Right lobe of liver (tissue), 6 donors: ENCODE results near the gene GNB1L. TPM values are rescaled to one million over a fixed set of nuclear protein-coding genes. Genes with fewer than 3 reads are reported as not detected.

Experiments
- ATAC-seq, 4 donors: fragments of 200-7000 bp; cut with Tn5 transposase; one replicate each; pipeline ENCODE4 v1.9.1; 2020; ENCODE audit warnings: mild to moderate bottlenecking in 4 of 4, moderate library complexity in 4 of 4
- DNase-seq, 3 donors: peaks; one replicate each; pipeline ENCODE4 v3.0.0-alpha.2; 2020
- H3K27ac ChIP-seq, 3 donors: fragments of 200-600 bp; one replicate each; pipeline ENCODE4 v1.8.0; 2022
- H3K27me3 ChIP-seq, 2 donors: fragments of 200-600 bp; one replicate each; pipeline ENCODE4 v1.8.0; 2022
- H3K36me3 ChIP-seq, 4 donors: fragments of 200-600 bp; sonication (generic) in 1 of 4; one replicate each; pipeline versions ENCODE4 v1.5.1 to v1.8.0; 2017 to 2022; ENCODE audit warnings: control low read depth in 1 of 4
- H3K4me1 ChIP-seq, 4 donors: fragments of 200-600 bp; sonication (generic) in 1 of 4; one replicate each; pipeline versions ENCODE4 v1.5.1 to v1.8.0; 2017 to 2022; ENCODE audit warnings: control low read depth in 1 of 4
- H3K4me3 ChIP-seq, 3 donors: fragments of 200-600 bp; one replicate each; pipeline ENCODE4 v1.8.0; 2022
- H3K9me3 ChIP-seq, 4 donors: fragments of 200-600 bp; sonication (generic) in 1 of 4; one replicate each; pipeline versions ENCODE4 v1.5.1 to v1.8.0; 2017 to 2022; ENCODE audit warnings: control low read depth in 1 of 4
- CTCF ChIP-seq, 4 donors: fragments of 200-600 bp in 3 of 4; fragments of 450-650 bp in 1 of 4; IDR thresholded peaks; one replicate each; pipeline versions ENCODE4 v1.5.1 to v1.8.0; 2016 to 2022; ENCODE audit warnings: antibody characterized with exemption in 4 of 4, mild to moderate bottlenecking in 2 of 4
- POLR2A ChIP-seq: fragments of 450-650 bp; IDR thresholded peaks from one replicate; pipeline ENCODE4 v1.6.1; 2017; ENCODE audit warnings: antibody characterized with exemption, mild to moderate bottlenecking
- WGBS: methylation state at CpG from one replicate; pipeline ENCODE4 v1.1.6; 2018; ENCODE audit warnings: low coverage, low lambda C conversion rate; ENCODE audit not compliant: insufficient coverage; ENCODE audit errors: missing lambda C conversion rate; 5-methylcytosine and 5-hydroxymethylcytosine counted together
- intact Hi-C, 2 donors: fragments of 100-400 bp; cut with DNase I; formaldehyde crosslinking; loops; one replicate each; pipeline versions ENCODE4 v1.11.2 to v1.14.1; 2022
- total RNA-seq, 6 experiments: library from RNA; depleted of rRNA in 2 of 6; stranded (reverse); fragments of >200 nt in 2 of 6; fragmentation: NEBNext Ultra II Directional in 3 of 6; extraction: Animal tissue kit (Norgen Biotek cat#: 25700) in 3 of 6; gene quantifications; one replicate each; pipeline versions ENCODE4 v1.1.0 to v1.2.4, GENCODE V29; 2016 to 2023
- donor health status: DM: no; HTN: yes; CAD: no.
- donor health status: DM: no; HTN: no; CAD: no.
- donor health status: DM: no; HTN: no; CAD: no.
- donor health status: DM: no; HTN: yes; CAD: no.
- donor health status: DM: no; HTN: yes; CAD: no.

GNB1L gene
- total RNA-seq, 6 experiments from 2014 or later = 1.4 to 3.2 (median 2.7) TPM

GRCh38 chr22:19871023-19871844 is 16.6 kb upstream of the GNB1L start:
- WGBS = 79% methylated on average over 3 of the region's 19 CpGs
- Histone ChIP-seq H3K4me1 (no peaks in the 10 kb centered on the region), H3K27ac (no peak overlapping the region), H3K36me3 (no peaks in the 10 kb centered on the region), H3K27me3 (no peaks in the 10 kb centered on the region), H3K4me3 (no peak overlapping the region), H3K9me3 (no peaks in the 10 kb centered on the region)
- TF ChIP-seq POLR2A (no peak), CTCF (IDR thresholded peaks at IDR 0.05) (no peak)
- peak in 1 of 4 donors; percentile 6 for ATAC-seq
- intact Hi-C loops = loop anchor here in 1 of 2 donors (10.0 kb wide), 1 partner anchor 116 kb away; no protein-coding TSS in a partner anchor
- peak in 2 of 3 donors; percentile 20 to 41 for DNase-seq

GRCh38 chr22:19870153-19871022 is 15.7 kb upstream of the GNB1L start:
- Histone ChIP-seq H3K27ac (no peak overlapping the region), H3K9me3 (no peaks in the 10 kb centered on the region), H3K36me3 (no peaks in the 10 kb centered on the region), H3K4me1 (no peaks in the 10 kb centered on the region), H3K27me3 (no peaks in the 10 kb centered on the region), H3K4me3 (no peak overlapping the region)
- 70% methylated on average over 5 of the region's 30 CpGs for WGBS
- TF ChIP-seq POLR2A (no peak), CTCF (IDR thresholded peaks at IDR 0.05) (no peak)
- intact Hi-C loops = loop anchor here in 1 of 2 donors (10.0 kb wide), 1 partner anchor 116 kb away; no protein-coding TSS in a partner anchor
- ATAC-seq = peak in 1 of 4 donors; percentile 16
- DNase-seq = peak; percentile 17 to 55 (median 46)

GRCh38 chr22:19869497-19870152 is 15.0 kb upstream of the GNB1L start:
- Histone ChIP-seq H3K4me1 (no peaks in the 10 kb centered on the region), H3K9me3 (no peaks in the 10 kb centered on the region), H3K36me3 (no peaks in the 10 kb centered on the region), H3K27me3 (no peaks in the 10 kb centered on the region), H3K27ac (no peak overlapping the region), H3K4me3 (no peak overlapping the region)
- WGBS = 100% methylated on average over 3 of the region's 12 CpGs
- DNase-seq = peak in 2 of 3 donors; percentile 17 to 18
- no peak for TF ChIP-seq POLR2A
- TF ChIP-seq CTCF (IDR thresholded peaks at IDR 0.05) = no peak
- intact Hi-C loops = loop anchor here in 1 of 2 donors (10.0 kb wide), 1 partner anchor 115 kb away; no protein-coding TSS in a partner anchor
- ATAC-seq = no peak

- Histone ChIP-seq H3K36me3 (no peaks in the 10 kb centered on the region), H3K4me1 (no peaks in the 10 kb centered on the region), H3K27ac (no peak overlapping the region), H3K27me3 (no peaks in the 10 kb centered on the region), H3K4me3 (no peak overlapping the region), H3K9me3 (no peaks in the 10 kb centered on the region)
- 80% methylated on average over 2 of the region's 23 CpGs for WGBS
- DNase-seq (peak in 2 of 3 donors; percentile 45 to 48), ATAC-seq (no peak)
- no peak for TF ChIP-seq POLR2A
- no peak for TF ChIP-seq CTCF (IDR thresholded peaks at IDR 0.05)
- intact Hi-C loops = no loop called here
Measured at GRCh38 chr22:19868773-19869471, 14.2 kb upstream of the GNB1L start.
